ENCODE results near the gene KCMF1. TPM values are rescaled to one million over a fixed set of nuclear protein-coding genes. Genes with fewer than 3 reads are reported as not detected.

The KCMF1 gene
- total RNA-seq, 1 donor from 2014 or later = 97.6 TPM

DNA sequence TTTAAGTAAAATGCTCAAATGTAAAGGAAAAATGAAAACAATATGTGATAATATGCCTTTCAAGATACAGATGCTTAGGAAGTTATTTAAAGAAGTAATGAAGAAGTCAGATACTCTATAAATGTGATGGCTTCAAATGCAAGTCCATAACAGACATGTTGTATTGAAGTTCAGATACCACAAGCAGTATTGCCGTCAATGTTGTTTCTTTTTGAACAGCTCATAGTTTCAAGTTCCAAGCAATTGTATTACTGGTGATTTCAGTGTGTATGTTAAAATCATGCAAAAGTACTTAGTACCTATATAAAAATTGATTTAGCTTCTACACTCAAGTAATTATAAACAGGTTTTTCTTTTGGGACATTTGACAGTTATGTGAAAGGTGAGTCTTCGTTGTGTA, 24.9 kb downstream of the KCMF1 start:
- DNase-seq (ENCODE audit: low read depth) = no peak
- TF ChIP-seq, protein P1, sequence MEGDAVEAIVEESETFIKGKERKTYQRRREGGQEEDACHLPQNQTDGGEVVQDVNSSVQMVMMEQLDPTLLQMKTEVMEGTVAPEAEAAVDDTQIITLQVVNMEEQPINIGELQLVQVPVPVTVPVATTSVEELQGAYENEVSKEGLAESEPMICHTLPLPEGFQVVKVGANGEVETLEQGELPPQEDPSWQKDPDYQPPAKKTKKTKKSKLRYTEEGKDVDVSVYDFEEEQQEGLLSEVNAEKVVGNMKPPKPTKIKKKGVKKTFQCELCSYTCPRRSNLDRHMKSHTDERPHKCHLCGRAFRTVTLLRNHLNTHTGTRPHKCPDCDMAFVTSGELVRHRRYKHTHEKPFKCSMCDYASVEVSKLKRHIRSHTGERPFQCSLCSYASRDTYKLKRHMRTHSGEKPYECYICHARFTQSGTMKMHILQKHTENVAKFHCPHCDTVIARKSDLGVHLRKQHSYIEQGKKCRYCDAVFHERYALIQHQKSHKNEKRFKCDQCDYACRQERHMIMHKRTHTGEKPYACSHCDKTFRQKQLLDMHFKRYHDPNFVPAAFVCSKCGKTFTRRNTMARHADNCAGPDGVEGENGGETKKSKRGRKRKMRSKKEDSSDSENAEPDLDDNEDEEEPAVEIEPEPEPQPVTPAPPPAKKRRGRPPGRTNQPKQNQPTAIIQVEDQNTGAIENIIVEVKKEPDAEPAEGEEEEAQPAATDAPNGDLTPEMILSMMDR (IDR thresholded peaks at IDR 0.05; ENCODE audit: insufficient read depth, low read length, poor library complexity, severe bottlenecking) = no peak
- no peaks in the 10 kb centered on the region for H3K36me3 ChIP-seq (ENCODE audit: control insufficient read depth, insufficient read depth, low read length)
- no peak overlapping the region for H3K4me3 ChIP-seq (ENCODE audit: low read depth, low read length)
- H3K27me3 ChIP-seq (ENCODE audit: control insufficient read depth, insufficient read depth, low read length) = no peaks in the 10 kb centered on the region

- no peak for DNase-seq (ENCODE audit: low read depth)
- H3K36me3 ChIP-seq (ENCODE audit: control insufficient read depth, insufficient read depth, low read length) = no peaks in the 10 kb centered on the region
- TF ChIP-seq, protein P1 (IDR thresholded peaks at IDR 0.05; ENCODE audit: insufficient read depth, low read length, poor library complexity, severe bottlenecking) = no peak
- H3K4me3 ChIP-seq (ENCODE audit: low read depth, low read length) = no peak overlapping the region
- no peaks in the 10 kb centered on the region for H3K27me3 ChIP-seq (ENCODE audit: control insufficient read depth, insufficient read depth, low read length)
These were observed 25.9 kb downstream of the KCMF1 start for GRCh38 chr2:84996909-84997308.

DNA sequence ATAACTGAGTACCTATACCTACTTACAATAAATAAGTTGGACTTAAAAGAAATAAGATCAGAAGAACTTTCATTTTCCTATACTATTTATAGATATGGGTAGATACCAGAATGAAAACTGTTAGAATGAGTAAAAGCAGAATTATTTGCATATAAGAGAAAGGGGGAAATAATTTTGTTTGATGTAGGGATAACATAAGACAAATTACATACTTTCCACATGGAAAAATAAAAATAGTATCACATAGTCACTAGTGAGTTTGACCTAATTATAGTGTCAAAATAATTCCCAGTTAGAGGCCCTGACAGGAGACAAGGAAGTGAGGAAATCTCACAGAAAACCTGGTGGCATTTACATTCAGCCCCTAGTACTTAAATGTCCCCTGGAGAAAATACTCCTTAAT, 28.6 kb downstream of the KCMF1 start:
- TF ChIP-seq, protein P1 (IDR thresholded peaks at IDR 0.05; ENCODE audit: insufficient read depth, low read length, poor library complexity, severe bottlenecking) = no peak
- Histone ChIP-seq H3K36me3 (ENCODE audit: control insufficient read depth, insufficient read depth, low read length) (no peaks in the 10 kb centered on the region), H3K4me3 (ENCODE audit: low read depth, low read length) (no peak overlapping the region), H3K27me3 (ENCODE audit: control insufficient read depth, insufficient read depth, low read length) (no peaks in the 10 kb centered on the region)
- DNase-seq (ENCODE audit: low read depth) = no peak

GRCh38 chr2:85001595-85001994, 30.6 kb downstream of the KCMF1 start:
- TF ChIP-seq, protein P1 (IDR thresholded peaks at IDR 0.05; ENCODE audit: insufficient read depth, low read length, poor library complexity, severe bottlenecking) = no peak
- Histone ChIP-seq H3K4me3 (ENCODE audit: low read depth, low read length) (no peak overlapping the region), H3K36me3 (ENCODE audit: control insufficient read depth, insufficient read depth, low read length) (no peaks in the 10 kb centered on the region), H3K27me3 (ENCODE audit: control insufficient read depth, insufficient read depth, low read length) (no peaks in the 10 kb centered on the region)
- no peak for DNase-seq (ENCODE audit: low read depth)

- TF ChIP-seq, protein P1 (IDR thresholded peaks at IDR 0.05; ENCODE audit: insufficient read depth, low read length, poor library complexity, severe bottlenecking) = no peak
- no peaks in the 10 kb centered on the region for H3K36me3 ChIP-seq (ENCODE audit: control insufficient read depth, insufficient read depth, low read length)
- H3K27me3 ChIP-seq (ENCODE audit: control insufficient read depth, insufficient read depth, low read length) = no peaks in the 10 kb centered on the region
- no peak for DNase-seq (ENCODE audit: low read depth)
- H3K4me3 ChIP-seq (ENCODE audit: low read depth, low read length) = no peak overlapping the region
These were observed 31.6 kb downstream of the KCMF1 start for GRCh38 chr2:85002534-85002933.

DNA sequence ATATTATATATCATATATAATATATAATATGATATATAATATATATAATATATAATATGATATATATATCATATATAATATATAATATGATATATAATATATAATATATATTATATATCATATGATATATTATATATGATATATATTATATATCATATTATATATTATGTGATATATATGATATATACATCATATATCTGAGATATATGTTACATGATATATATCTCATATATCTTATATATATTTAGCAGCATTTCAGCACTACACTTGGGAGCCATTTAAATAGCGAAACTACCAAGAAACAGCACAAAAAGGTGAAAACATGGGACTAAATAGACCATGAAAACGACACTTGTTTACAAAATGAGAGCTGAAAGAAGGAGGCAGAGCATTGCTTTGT, 37.3 kb downstream of the KCMF1 start:
- Histone ChIP-seq H3K27me3 (ENCODE audit: control insufficient read depth, insufficient read depth, low read length) (no peaks in the 10 kb centered on the region), H3K4me3 (ENCODE audit: low read depth, low read length) (no peak overlapping the region), H3K36me3 (ENCODE audit: control insufficient read depth, insufficient read depth, low read length) (no peaks in the 10 kb centered on the region)
- DNase-seq (ENCODE audit: low read depth) = no peak
- TF ChIP-seq, protein P1 (IDR thresholded peaks at IDR 0.05; ENCODE audit: insufficient read depth, low read length, poor library complexity, severe bottlenecking) = no peak
